Measurements from ENCODE around the gene FKBP1A.

Gene FKBP1A

DNA sequence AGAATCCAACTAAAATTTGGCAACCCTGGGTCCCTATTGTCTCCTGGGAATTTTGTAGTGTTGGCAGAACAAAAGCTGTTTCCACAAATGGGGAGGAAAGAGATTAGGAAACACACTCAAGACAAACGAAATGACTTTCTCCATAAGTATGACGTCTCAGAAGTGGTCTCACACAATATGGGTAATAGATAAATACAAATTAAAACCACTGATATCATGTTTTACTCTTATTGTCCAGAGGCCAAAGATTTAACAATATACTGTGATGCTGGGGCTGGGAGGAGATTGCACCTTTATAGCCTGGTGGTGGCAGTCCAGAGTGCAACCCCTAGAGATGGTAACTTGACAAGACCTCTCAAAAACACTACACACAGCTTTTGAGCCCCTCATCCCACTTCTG is 18.6 kb downstream of the FKBP1A start:
- H3K79me2 ChIP-seq, result peaks cover 10% of the 10 kb centered on the region
- H3K36me3 ChIP-seq (ENCODE audit: control insufficient read depth, insufficient read depth, low read length), result no peaks in the 10 kb centered on the region
- no peak for TF ChIP-seq CTCF (IDR thresholded peaks at IDR 0.05)
- H3K4me2 ChIP-seq (ENCODE audit: low read length), result no peak overlapping the region
- H2AFZ ChIP-seq, result no peak overlapping the region
- H3K27me3 ChIP-seq (ENCODE audit: control insufficient read depth, insufficient read depth, low read length), result no peaks in the 10 kb centered on the region
- no peaks in the 10 kb centered on the region for H3K9me3 ChIP-seq (ENCODE audit: control insufficient read depth, low read length)
- H3K9ac ChIP-seq, result no peak overlapping the region
- H3K27ac ChIP-seq, result no peak overlapping the region
- H3K4me1 ChIP-seq, result peaks cover 10% of the 10 kb centered on the region
- no peak overlapping the region for H3K4me3 ChIP-seq (ENCODE audit: low read depth, low read length)

DNA sequence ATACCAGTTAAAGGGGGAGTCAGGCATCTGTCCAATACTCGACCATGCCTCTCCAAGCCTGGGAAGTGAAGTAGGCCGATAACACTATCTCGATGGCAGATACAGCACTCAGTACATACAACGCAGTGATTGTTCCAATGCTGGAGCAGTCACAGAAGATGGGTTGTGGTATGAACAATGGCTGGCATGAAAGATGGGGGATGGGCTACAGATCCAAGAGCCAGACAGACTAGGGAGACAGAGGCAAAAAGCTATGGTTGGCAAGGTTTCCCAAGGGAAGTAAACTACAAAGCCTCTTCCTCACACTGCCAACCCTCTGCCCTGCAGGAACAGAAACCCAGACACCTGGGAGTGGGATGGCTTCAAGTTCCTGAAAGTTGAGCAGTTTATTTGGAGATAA is 19.2 kb downstream of the FKBP1A start:
- Histone ChIP-seq H3K4me3 (ENCODE audit: low read depth, low read length) (no peak overlapping the region), H3K27ac (no peak overlapping the region), H3K4me1 (peaks cover 13% of the 10 kb centered on the region), H3K9ac (no peak overlapping the region), H3K36me3 (ENCODE audit: control insufficient read depth, insufficient read depth, low read length) (no peaks in the 10 kb centered on the region), H3K4me2 (ENCODE audit: low read length) (no peak overlapping the region), H3K79me2 (peaks cover 8% of the 10 kb centered on the region), H2AFZ (no peak overlapping the region), H3K9me3 (ENCODE audit: control insufficient read depth, low read length) (no peaks in the 10 kb centered on the region), H3K27me3 (ENCODE audit: control insufficient read depth, insufficient read depth, low read length) (no peaks in the 10 kb centered on the region)
- TF ChIP-seq CTCF (IDR thresholded peaks at IDR 0.05), result no peak

DNA sequence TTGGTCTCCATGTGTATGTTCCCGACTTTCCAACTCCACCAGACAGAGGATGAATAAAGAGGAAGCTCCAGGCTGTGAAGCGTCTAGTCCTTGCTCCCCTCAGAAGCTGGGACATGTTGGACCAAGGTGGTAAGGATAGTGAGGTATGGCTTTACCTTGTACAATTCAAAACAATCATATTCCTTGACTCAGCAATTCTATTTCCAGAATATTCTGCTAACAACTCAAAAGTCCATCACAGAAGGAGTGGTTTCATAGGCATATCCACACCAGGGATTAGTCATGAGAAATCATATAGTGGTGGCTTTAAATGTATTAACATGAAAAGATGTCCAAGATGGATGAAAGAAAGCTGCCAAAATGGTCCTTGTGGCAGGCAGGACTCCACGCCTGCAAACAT is 19.8 kb downstream of the FKBP1A start:
- no peak overlapping the region for H3K4me3 ChIP-seq (ENCODE audit: low read depth, low read length)
- H3K4me2 ChIP-seq (ENCODE audit: low read length), result no peak overlapping the region
- H3K36me3 ChIP-seq (ENCODE audit: control insufficient read depth, insufficient read depth, low read length), result no peaks in the 10 kb centered on the region
- H3K27ac ChIP-seq, result no peak overlapping the region
- H3K9ac ChIP-seq, result no peak overlapping the region
- no peaks in the 10 kb centered on the region for H3K27me3 ChIP-seq (ENCODE audit: control insufficient read depth, insufficient read depth, low read length)
- peaks cover 3% of the 10 kb centered on the region for H3K79me2 ChIP-seq
- H3K9me3 ChIP-seq (ENCODE audit: control insufficient read depth, low read length), result no peaks in the 10 kb centered on the region
- no peak for TF ChIP-seq CTCF (IDR thresholded peaks at IDR 0.05)
- H3K4me1 ChIP-seq, result peaks cover 13% of the 10 kb centered on the region
- H2AFZ ChIP-seq, result no peak overlapping the region

- Histone ChIP-seq H3K79me2 (peaks cover 3% of the 10 kb centered on the region), H3K4me3 (ENCODE audit: low read depth, low read length) (no peak overlapping the region), H3K27me3 (ENCODE audit: control insufficient read depth, insufficient read depth, low read length) (no peaks in the 10 kb centered on the region), H3K36me3 (ENCODE audit: control insufficient read depth, insufficient read depth, low read length) (no peaks in the 10 kb centered on the region), H2AFZ (no peak overlapping the region), H3K27ac (no peak overlapping the region), H3K4me1 (peaks cover 13% of the 10 kb centered on the region), H3K4me2 (ENCODE audit: low read length) (no peak overlapping the region), H3K9ac (no peak overlapping the region), H3K9me3 (ENCODE audit: control insufficient read depth, low read length) (no peaks in the 10 kb centered on the region)
- no peak for TF ChIP-seq CTCF (IDR thresholded peaks at IDR 0.05)
Observed at GRCh38 chr20:1371830-1372539, 20.9 kb downstream of the FKBP1A start.

DNA sequence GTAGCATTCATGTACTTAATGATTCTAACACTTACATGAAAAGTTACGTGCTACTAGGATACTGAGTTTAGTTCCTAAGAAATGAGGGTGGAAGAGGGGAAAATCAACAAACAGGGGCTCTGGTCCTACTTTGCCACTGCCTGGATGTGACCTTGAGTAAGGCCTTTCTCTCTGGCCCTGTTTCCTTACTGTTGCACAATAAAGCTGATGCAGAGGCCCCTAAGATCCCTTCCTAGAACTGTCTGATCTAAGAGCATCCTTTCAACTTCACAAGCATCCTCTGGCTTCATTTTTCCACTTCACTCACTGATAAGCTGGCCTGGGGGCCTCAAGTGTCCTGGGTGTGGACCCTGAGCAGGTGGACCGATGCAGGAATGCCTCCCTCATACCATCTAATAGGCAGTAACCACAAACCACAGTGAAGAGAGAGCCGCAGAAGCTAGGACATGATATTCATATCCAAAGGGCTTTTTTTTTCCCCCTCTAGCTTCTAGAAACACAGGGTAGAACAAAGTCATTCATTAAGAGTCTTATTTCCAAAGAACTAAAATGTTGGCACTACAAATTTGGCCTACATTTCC is 21.6 kb downstream of the FKBP1A start:
- H3K4me1 ChIP-seq, result peaks cover 12% of the 10 kb centered on the region
- no peak overlapping the region for H3K4me2 ChIP-seq (ENCODE audit: low read length)
- H3K9me3 ChIP-seq (ENCODE audit: control insufficient read depth, low read length), result no peaks in the 10 kb centered on the region
- no peak overlapping the region for H2AFZ ChIP-seq
- no peak overlapping the region for H3K9ac ChIP-seq
- H3K79me2 ChIP-seq, result peaks cover 3% of the 10 kb centered on the region
- no peaks in the 10 kb centered on the region for H3K27me3 ChIP-seq (ENCODE audit: control insufficient read depth, insufficient read depth, low read length)
- no peak overlapping the region for H3K4me3 ChIP-seq (ENCODE audit: low read depth, low read length)
- no peak for TF ChIP-seq CTCF (IDR thresholded peaks at IDR 0.05)
- H3K27ac ChIP-seq, result no peak overlapping the region
- H3K36me3 ChIP-seq (ENCODE audit: control insufficient read depth, insufficient read depth, low read length), result no peaks in the 10 kb centered on the region

Data from parathyroid adenoma (tissue), 2 donors.